Lower lobe of right lung (tissue), 2 donors: ENCODE measurements around the gene MTFR1L. TPM values are rescaled to one million over a fixed set of nuclear protein-coding genes. Genes with fewer than 3 reads are reported as not detected.

ENCODE experiments used
- ATAC-seq, 2 donors: fragments of 200-7000 bp; cut with Tn5 transposase; one replicate each; pipeline ENCODE4 v1.9.1; 2020 to 2022; ENCODE audit warnings: mild to moderate bottlenecking in 2 of 2, moderate library complexity in 2 of 2
- DNase-seq: peaks from one replicate; pipeline ENCODE4 v3.0.0-alpha.2; 2020
- H3K27ac ChIP-seq: fragments of 200-600 bp; one replicate; pipeline ENCODE4 v1.8.0; 2022
- H3K27me3 ChIP-seq: fragments of 200-600 bp; one replicate; pipeline ENCODE4 v1.8.0; 2022; ENCODE audit warnings: low read depth
- H3K36me3 ChIP-seq: fragments of 200-600 bp; one replicate; pipeline ENCODE4 v1.8.0; 2022; ENCODE audit warnings: mild to moderate bottlenecking
- H3K4me1 ChIP-seq: fragments of 200-600 bp; one replicate; pipeline ENCODE4 v1.8.0; 2022
- H3K4me3 ChIP-seq: fragments of 200-600 bp; one replicate; pipeline ENCODE4 v1.8.0; 2022; ENCODE audit warnings: mild to moderate bottlenecking
- H3K9me3 ChIP-seq: fragments of 200-600 bp; one replicate; pipeline ENCODE4 v1.8.0; 2022
- CTCF ChIP-seq: fragments of 200-600 bp; IDR thresholded peaks from one replicate; pipeline ENCODE4 v1.8.0; 2022; ENCODE audit warnings: antibody characterized with exemption, mild to moderate bottlenecking
- intact Hi-C: fragments of 100-400 bp; cut with DNase I; formaldehyde crosslinking; loops from one replicate; pipeline ENCODE4 v1.11.0; 2022
- total RNA-seq: library from RNA; stranded (reverse); fragmentation: NEBNext Ultra II Directional; extraction: Animal tissue kit (Norgen Biotek cat#: 25700); gene quantifications from one replicate; pipeline ENCODE4 v1.2.1, GENCODE V29; 2021
- donor health status: DM: no; HTN: yes; CAD: no; lungs with severe emphysema.

The MTFR1L gene
- total RNA-seq, 1 donor from 2014 or later: 51.1 TPM

- Histone ChIP-seq H3K27ac (no peak overlapping the region), H3K27me3 (no peaks in the 10 kb centered on the region), H3K9me3 (no peaks in the 10 kb centered on the region), H3K4me3 (no peak overlapping the region), H3K4me1 (peaks cover 16% of the 10 kb centered on the region), H3K36me3 (peaks cover 11% of the 10 kb centered on the region)
- DNase-seq (no peak), ATAC-seq (no peak)
- intact Hi-C loops: no loop called here
- no peak for TF ChIP-seq CTCF
Measured at GRCh38 chr1:25864434-25864833, 44.7 kb downstream of the MTFR1L start.

- Histone ChIP-seq H3K27me3 (no peaks in the 10 kb centered on the region), H3K36me3 (peaks cover 11% of the 10 kb centered on the region), H3K9me3 (no peaks in the 10 kb centered on the region), H3K4me1 (peaks cover 8% of the 10 kb centered on the region), H3K27ac (no peak overlapping the region), H3K4me3 (no peak overlapping the region)
- no peak for DNase-seq
- ATAC-seq: no peak
- intact Hi-C loops: no loop called here
- no peak for TF ChIP-seq CTCF
Measured at GRCh38 chr1:25866288-25866687, 46.5 kb downstream of the MTFR1L start.

- intact Hi-C loops: no loop called here
- no peak for DNase-seq
- peak; percentile 48 to 80 for ATAC-seq
Measured at GRCh38 chr1:25867210-25867991, 47.6 kb downstream of the MTFR1L start.

GRCh38 chr1:25869909-25870606 is 50.3 kb downstream of the MTFR1L start:
- Histone ChIP-seq H3K27me3 (no peaks in the 10 kb centered on the region), H3K4me3 (no peak overlapping the region), H3K27ac (no peak overlapping the region), H3K9me3 (no peaks in the 10 kb centered on the region), H3K4me1 (peaks cover 40% of the 10 kb centered on the region), H3K36me3 (no peaks in the 10 kb centered on the region)
- DNase-seq: no peak
- ATAC-seq: no peak
- intact Hi-C loops: no loop called here
- TF ChIP-seq CTCF: no peak

More at GRCh38 chr1:25867210-25867991, 47.6 kb downstream of the MTFR1L start:
- H3K9me3 ChIP-seq: no peaks in the 10 kb centered on the region
- H3K4me1 ChIP-seq: peaks cover 17% of the 10 kb centered on the region
- peaks cover 10% of the 10 kb centered on the region for H3K36me3 ChIP-seq
- no peak for TF ChIP-seq CTCF
- H3K4me3 ChIP-seq: no peak overlapping the region
- no peaks in the 10 kb centered on the region for H3K27me3 ChIP-seq
- H3K27ac ChIP-seq: peak overlapping the region; percentile 53

GRCh38 chr1:25870614-25871013 is 50.9 kb downstream of the MTFR1L start:
- TF ChIP-seq CTCF: no peak
- intact Hi-C loops: no loop called here
- no peak for ATAC-seq
- H3K27me3 ChIP-seq: no peaks in the 10 kb centered on the region
- no peak overlapping the region for H3K27ac ChIP-seq
- H3K4me1 ChIP-seq: peaks cover 40% of the 10 kb centered on the region
- no peak for DNase-seq
- H3K4me3 ChIP-seq: no peak overlapping the region
- no peaks in the 10 kb centered on the region for H3K36me3 ChIP-seq
- H3K9me3 ChIP-seq: no peaks in the 10 kb centered on the region
